Tibial nerve (tissue), 4 donors: ENCODE measurements around the gene THSD7B.

ENCODE experiments used
- CTCF ChIP-seq, 5 experiments: fragments of 200-600 bp in 3 of 5; fragments of 450-650 bp in 2 of 5; sonication (generic) in 3 of 5; IDR thresholded peaks; one replicate each; pipeline ENCODE4 v1.5.1; 2016 to 2019; ENCODE audit warnings: antibody characterized with exemption in 5 of 5, mild to moderate bottlenecking in 3 of 5, moderate library complexity in 2 of 5
- EP300 ChIP-seq, 2 donors: sonication (generic); formaldehyde crosslinking; IDR thresholded peaks; one replicate each; pipeline ENCODE4 v1.6.1; 2017; ENCODE audit warnings: antibody characterized with exemption in 2 of 2, mild to moderate bottlenecking in 1 of 2
- POLR2A ChIP-seq, 2 donors: fragments of 450-650 bp; IDR thresholded peaks; one replicate each; pipeline ENCODE4 v1.6.1; 2017; ENCODE audit warnings: antibody characterized with exemption in 2 of 2, mild to moderate bottlenecking in 2 of 2, moderate library complexity in 2 of 2

- TF ChIP-seq POLR2A (IDR thresholded peaks at IDR 0.05) = no peak
- TF ChIP-seq EP300 (IDR thresholded peaks at IDR 0.05) = no peak
- TF ChIP-seq CTCF (IDR thresholded peaks at IDR 0.05) = no peak
Measured at GRCh38 chr2:137118140-137118539, 352.8 kb downstream of the THSD7B start.
